GM12873 (cell line): ENCODE measurements around the gene CRTC3.

ENCODE experiments used
- CTCF ChIP-seq: IDR thresholded peaks from 2 replicates; pipeline ENCODE4 v1.5.1; 2012; ENCODE audit warnings: low read depth, mild to moderate bottlenecking, moderate library complexity, low read length, control low read depth; ENCODE audit not compliant: insufficient read depth; ENCODE audit errors: missing control alignments

CRTC3 gene

DNA sequence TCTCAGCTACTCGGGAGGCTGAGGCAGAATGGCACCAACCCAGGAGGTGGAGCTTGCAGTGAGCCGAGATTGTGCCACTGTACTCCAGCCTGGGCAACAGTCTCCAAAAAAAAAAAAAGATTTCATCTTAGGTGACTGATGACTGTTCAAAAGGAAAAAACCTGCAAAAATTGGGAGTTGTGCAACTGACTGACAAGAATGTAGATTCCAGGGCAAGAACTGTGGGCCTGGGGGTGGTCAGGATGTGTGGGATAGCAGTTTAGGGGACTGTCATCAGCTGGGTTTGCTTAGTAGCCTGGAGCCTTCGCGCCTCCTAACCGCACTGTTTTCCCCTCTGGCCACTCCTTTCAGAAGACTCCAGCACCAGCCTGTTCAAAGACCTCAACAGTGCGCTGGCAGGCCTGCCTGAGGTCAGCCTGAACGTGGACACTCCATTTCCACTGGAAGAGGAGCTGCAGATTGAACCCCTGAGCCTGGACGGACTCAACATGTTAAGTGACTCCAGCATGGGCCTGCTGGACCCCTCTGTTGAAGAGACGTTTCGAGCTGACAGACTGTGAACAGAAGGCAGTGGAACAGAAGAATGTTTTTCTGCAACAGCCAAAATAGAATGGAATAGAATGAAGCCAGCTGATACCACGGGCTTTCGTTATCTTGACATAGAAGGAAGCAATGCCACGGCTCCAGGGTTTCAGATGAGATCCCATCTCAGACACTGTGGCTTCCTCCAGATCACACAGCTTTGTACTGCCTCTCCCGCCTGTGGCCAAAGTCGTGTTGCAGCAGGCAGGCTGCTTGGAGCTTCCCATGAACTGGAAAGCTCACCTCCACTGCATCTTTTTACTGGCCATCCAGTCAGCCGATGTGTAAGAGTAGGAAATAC, 112.1 kb downstream of the CRTC3 start:
- TF ChIP-seq CTCF = no peak

DNA sequence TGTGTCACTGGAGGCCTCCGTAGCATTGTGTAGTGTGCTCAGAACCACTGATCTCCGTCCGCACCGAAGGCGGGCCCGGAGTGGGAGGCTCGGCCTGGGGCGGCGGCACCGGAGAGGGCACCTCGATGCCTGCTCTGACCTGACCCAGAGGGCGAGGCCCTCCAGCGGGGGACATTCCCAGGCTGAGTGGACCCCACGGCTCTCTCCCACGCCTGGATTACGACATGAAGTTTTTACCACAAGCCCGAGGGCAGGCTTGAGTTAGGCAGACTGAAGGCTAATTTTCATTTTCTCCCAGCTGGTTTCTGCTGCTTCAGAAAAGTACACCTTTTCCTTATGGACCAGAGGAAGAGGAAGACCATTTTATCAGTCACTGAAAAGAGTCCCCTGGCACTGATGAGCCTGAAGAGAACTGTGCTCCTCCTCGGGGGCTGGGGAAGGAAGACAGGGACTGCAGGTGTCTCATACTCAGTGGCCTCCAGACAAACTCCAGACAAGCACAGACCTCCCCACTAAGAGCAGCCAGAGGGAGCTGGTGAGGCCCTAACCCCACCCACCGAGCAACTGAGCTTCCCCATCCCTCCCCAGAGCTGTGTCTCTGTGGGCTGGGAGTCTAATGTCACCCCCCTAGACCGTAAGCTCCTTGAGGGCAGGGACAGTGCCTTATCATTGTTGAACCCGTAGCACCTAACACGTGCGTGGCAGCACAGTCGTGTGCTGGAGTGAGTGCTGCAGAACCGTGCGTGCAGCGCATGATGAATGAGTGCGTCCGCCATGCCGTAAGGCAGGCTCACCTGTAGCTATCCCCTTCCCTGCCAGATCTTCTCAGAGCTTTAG, 113.0 kb downstream of the CRTC3 start:
- peak; percentile 13 for TF ChIP-seq CTCF

GRCh38 chr15:90643301-90643632, 113.5 kb downstream of the CRTC3 start:
- TF ChIP-seq CTCF = no peak

DNA sequence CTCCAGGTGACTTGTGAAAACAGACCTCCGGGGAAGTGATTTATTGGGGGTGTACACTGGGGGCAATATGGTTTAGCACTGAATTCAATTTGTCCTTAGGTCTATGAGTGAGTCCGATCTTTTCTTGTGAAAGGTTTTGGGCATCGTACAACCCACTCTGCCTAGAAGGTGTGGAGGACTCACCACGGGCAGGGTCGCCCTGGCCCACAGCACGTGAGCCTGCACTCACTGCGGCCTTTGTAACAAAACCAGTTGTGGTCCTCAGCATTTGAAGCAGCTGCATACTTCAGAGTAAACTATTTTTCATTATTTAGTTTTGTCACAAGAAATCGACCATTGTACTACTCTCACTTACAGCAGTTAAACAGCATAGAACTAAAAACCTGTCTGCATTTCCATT, 114.8 kb downstream of the CRTC3 start:
- TF ChIP-seq CTCF = no peak

DNA sequence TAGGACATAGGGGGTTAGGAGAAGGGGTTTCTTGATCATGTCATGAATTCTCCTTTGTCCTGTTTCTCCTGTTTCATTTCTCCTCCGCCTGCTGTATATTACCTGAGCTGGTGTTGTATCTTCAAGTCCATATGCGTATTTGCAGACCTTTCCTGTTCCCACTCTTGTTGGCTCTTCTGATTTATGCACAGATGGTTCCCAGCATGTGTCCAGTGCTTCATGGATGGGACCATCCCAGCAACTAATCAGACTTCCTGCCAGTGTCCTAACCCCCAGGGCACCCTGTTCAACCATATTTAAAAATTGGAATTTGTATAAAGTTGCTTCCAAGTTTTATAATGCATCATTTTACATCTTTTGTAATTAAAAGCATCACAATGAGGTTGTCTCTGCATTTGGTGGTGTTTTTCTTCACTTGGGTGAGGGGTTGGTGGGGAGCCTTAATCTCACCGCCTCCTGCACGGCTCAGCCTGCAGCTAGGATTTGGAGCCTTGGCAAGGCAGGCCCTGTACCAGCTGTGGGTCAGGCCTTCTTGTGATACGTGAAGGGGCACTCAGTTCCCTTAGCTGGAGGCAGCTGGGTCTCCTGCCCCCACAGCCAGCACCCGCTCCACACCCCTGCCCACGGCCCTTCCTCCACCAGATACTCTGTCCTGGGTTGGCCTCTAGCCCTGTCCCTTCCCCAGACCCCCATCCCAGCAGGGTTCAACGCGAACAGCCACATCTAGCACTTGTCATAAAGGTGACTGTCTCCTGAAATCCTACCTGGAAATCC, 115.4 kb downstream of the CRTC3 start:
- no peak for TF ChIP-seq CTCF

GRCh38 chr15:90645873-90646575, 116.3 kb downstream of the CRTC3 start:
- TF ChIP-seq CTCF = no peak
